ENCODE measurements around the gene OCA2. TPM values are rescaled to one million over a fixed set of nuclear protein-coding genes. Genes with fewer than 3 reads are reported as not detected.
"Not testable (repeated sequence)": the region's sequence is repeated elsewhere in the genome, so short reads cannot be mapped to it uniquely, and the experiment has no call there.

The OCA2 gene
- total RNA-seq, 1 donor from 2014 or later: not detected

DNA sequence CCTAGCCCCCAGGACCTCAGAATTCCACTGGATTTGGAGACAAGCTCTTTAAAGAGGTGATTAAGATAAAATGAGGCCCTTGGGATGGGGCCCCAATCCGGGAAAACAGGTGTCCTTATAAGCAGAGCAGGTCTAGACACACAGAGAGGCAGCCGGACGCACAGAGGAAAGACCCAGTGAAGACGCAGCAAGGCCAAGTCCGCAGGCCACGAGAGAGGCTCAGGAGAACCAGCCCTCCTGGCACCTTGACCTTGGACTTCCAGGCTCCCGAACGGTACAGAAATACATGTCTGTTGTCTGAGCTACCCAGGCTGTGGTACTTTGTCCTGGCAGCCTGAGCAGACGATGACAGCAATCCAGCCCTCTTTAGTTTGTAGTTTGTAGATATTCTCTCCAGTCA, 324.5 kb downstream of the OCA2 start:
- DNase-seq (ENCODE audit: low read depth in 2 of 2): no peak

DNA sequence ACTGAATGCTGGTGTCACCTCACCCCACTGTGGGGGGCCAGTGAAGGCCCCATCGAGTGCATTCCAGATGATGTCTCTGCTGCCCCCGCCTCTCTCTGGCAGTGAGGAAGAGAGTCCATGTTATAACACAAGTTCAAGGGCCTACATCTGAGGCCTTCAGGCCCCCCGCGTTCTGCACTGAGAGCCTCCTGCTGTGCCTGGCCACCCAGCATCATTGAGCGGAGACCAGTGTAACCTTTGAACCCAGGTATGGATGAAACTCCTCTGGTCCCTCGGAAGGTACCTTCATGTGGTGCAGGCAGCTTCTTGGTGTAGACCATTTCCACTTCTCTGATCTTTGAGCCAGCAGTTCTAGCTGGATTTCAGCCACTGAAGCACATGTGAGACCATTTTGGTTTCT, 324.9 kb downstream of the OCA2 start:
- DNase-seq (ENCODE audit: low read depth in 2 of 2): no peak

DNA sequence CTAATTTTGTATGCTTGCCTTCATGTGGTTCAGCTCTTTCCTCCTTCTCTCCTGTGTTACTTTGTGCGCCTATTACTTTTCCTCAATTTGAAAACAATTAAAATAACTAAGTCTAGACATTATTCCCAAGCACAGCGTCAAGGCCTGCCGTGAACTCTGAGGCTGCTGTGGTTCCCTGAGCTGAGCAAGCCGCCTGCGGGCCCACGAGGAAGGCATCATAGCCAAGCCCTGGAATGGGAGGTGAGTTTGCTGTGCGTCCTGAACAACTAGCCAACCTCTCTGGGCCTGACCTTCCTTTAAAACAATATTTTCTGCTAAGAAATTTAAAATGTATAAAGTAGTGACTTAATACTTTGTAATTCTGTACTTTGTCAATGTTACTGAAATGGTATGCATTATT, 327.2 kb downstream of the OCA2 start:
- no peak for DNase-seq (ENCODE audit: low read depth in 2 of 2)

DNA sequence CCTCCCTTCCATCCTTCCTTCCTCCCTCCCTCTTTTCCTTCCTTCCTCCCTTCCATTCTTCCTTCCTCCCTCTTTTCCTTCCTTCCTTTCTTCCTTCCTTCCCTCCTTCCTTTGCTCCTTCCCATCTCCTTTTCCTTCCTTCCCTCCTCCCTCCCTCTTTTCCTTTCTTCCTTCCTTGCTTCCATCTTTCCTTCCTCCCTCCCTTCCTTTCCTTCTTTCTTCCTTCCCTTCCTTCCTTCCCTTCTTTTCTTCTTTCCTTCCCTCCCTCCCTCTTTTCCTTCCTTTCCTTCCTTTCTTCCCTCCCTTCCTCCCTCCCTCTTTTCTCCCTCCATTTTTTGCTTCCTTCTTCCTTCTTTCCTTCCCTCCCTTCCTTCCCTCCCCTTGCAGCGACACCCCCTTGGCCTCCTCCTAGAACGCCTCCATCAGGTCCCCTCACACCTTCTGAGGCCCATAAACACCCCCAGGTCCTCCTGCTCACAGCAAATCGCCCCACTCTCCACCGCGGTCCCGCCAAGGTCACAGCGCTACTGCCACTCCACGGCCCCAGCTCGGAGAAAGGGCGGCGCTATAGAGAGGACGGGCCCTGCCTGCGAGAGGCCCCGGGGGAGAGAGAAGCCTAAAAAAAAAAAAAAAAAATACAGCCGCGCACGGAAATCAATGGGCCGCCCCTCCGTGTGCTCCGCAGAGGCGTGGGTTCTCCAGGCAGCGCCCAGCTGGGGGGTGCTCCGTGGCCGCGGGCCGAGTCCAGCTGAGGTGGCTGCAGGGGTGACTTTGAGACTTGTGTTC, 328.2 kb downstream of the OCA2 start:
- no peak for DNase-seq (ENCODE audit: low read depth in 2 of 2)

DNA sequence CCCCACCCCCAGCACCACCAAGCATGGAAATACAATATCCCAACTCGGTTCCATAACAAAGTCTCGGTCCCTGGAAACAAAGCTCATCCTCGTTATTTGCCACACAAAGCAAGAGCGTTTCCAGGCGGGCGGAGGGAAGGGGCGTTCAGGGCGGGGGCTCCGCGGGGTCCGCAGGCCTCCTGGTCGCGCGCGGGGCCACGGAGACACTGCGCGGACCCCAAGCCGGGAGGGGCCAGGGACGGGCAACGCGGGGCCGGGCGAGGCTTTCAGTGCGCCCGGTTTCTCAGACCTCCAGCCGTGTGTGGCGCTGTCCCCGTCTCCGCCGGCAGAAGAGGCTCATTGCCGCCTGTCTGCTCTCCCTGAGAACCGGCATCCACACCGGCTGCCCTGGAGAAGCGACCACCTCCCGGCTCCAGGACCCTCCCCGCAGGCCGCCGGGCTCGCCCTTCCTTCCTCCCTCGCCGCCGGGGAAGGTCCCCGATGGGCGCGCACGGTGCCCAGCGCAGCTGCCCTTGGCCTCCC, 329.0 kb downstream of the OCA2 start:
- DNase-seq (ENCODE audit: low read depth in 2 of 2): no peak

DNA sequence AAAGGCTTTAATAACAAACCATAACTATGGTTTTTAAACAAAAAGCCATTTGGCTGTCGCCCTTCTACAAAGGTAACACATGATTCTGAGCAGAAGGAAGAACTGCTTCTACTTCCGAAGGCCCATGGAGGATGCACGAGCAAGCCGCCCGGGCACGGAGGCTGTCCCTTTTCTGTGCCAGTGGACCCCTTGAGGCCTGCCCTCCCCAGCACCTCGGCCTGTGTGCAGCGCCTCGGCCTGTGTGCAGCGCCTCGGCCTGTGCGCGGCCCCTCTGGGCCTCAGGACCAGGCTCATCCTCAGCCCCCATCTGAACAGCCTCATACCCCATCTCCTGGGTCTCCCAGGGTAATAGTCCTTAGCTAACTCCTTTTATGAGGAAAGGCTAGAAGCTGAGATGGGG, 329.5 kb downstream of the OCA2 start:
- no peak for DNase-seq (ENCODE audit: low read depth in 2 of 2)

DNA sequence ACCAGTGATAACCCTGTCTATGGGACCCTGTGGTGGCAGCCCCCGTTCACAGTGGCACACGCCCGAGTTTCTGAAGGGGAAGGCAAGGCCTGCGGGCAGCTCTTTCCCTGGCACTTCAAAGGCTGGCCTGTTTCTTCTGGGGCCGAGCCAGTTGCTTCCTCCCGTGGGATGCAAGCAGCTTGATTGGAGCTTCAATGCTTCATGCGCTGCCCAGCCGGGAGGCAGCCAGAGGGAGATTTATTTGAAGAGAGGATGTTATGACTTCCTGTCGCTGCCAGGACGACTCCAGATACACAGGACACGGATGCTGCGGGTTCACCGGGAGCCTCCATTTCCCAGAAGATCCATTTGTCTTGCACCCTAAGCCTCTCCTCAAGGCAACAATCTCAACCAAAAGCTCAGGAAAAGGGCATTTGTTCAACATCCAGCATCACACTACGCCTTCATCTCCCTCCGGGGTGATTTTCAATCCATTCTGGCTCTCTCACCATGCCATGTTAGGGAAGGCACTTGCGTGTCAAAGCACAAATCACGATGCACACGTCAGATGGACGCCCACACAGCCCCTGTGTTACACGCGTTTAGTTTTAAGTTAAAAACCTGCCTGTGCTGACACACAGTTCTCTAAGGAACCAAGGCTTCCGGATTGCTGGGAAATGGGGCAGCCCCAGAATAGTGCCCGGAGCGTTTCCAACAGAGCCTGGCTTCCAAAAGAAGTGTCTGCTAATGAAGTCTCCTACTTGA, 330.2 kb downstream of the OCA2 start:
- no peak for DNase-seq (ENCODE audit: low read depth in 2 of 2)

DNA sequence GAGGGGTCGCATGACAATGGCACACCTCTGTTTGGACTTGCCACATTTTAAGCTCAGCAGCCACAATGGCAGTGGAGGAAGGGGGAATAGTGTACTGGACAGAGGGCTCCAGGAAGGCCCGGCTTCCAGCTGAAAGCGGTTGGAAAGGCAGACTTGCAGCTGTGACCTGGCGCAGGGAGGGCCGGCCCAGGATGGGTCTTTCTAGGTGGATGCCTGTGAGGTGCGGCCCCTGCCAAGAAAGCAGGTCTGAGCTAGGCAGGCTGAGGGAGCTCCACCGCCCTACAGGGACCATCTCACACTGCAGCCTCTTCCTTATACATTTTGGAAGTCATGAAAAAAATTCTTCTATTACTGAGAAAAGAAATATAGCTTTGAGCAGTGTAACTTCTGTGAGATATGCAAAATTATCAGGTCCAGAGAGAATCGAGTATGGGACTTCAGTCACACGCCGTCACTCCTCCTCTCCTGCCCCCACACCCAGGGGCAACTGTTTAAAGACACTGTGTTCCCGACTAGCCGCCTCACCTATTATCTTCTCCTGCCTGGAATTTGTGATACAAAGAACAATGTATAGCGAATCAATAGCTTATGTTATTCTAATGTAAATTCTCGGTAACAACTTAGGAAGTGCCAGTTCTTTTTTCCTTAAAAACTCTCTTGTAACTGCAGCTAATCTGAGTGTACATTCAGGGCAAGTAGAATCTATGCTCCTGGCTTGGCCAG, 331.0 kb downstream of the OCA2 start:
- DNase-seq (ENCODE audit: low read depth in 2 of 2): no peak

DNA sequence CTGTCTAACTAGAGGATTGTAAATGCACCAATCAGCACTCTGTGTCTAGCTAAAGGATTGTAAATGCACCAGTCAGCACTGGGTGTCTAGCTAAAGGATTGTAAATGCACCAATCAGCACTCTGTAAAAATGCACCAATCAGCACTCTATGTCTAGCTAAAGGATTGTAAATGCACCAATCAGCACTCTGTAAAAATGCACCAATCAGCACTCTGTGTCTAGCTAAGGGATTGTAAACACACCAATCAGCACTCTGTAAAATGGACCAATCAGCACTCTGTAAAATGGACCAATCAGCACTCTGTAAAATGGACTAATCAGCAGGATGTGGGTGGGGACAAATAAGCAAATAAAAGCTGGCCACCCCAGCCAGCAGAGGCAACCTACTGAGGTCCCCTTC, 331.7 kb downstream of the OCA2 start:
- not testable (repeated sequence) for DNase-seq (ENCODE audit: low read depth in 2 of 2)

DNA sequence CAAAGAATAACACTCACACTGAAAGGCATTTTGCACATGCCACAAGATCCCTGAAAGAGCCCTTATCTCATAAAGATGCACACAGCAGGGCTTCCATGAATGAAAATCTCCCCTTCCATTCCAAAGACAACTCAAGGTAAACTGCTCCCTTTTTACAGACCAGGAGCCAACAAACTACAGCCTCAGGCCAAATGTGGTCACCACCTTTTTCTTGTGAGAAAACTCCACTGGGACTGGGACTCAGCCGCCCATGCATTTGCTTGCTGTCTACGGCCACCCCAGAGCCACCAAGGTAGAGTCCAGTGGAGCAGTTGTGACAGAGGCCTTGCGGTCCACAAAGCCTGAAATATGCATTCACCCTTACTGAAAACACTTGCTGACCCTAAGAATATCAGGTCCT, 334.8 kb downstream of the OCA2 start:
- no peak for DNase-seq (ENCODE audit: low read depth in 2 of 2)

DNA sequence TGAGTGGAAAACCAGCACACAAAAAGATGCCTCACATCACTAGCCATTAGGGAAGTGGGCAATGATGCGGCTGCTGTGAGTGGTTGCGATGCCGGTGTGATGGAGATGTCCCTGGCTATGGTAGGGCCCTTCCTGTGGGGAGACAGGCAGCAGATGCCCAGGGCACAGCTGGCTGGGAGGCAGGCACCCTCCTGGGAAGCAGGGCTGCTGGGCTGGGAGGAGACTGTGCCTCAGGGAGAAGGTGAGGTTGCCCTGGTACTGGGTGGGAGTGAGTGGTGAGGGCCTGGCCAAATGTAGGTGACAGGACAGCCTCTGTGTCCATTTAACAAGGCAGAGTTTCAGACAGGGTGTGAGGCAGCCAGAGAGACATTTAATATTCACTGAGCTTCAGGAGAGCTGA, 335.6 kb downstream of the OCA2 start:
- no peak for DNase-seq (ENCODE audit: low read depth in 2 of 2)

DNA sequence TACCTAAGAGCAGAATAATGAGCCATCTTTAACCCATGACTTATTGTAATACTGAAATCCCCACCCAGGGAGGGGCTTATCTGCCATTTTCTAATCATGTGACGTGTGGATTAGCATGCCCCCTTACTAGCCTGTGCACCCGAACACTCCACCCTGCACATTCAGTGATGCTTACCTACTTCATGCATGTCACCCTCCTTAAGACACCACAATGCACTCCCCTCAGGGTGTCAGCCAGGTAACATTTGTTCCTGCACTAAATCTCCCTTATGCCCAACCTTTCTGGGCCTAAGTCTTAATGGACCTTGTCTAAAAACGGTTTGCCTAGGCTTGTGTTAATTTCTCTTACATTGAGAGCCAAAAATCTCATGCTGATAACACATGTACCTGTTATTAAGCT, 336.6 kb downstream of the OCA2 start:
- DNase-seq (ENCODE audit: low read depth in 2 of 2): no peak

DNA sequence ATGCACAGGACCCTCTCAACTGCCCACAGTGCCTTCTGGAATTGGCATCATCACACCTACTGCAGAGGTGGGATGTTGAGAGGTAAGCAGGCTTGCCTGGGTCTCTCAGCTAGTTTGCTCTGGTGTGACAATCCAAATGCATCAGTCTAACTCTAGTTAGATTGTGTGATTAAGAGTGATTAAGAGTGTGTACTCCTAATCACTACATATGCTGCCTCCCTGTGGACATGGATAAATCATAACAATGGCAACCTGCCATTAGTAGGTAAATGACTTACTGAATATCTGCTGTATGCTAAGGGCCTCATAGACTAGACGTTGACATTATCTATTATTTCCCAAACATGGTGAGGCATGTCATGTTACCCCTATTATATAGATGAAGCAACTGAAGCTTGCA, 342.1 kb downstream of the OCA2 start:
- DNase-seq (ENCODE audit: low read depth in 2 of 2): no peak

DNA sequence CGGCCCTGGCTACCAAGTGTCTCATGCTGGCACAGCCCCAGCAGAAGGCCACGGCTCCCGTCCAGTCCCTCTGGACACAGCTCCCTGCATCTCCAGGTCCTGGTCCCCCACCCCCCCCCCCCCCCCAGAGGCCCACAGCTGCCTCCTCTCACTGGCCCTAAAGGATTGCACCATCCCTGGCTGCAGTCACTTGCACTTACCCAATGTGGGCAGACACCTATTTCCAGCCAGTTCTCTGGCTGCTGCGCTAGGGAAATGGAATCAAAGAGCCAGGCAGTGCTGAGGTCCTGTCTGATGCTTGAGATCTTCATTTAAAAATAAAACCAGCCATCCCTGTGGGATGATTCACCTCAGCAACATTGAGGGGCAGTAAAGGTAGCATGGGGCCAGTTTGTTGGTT, 346.4 kb downstream of the OCA2 start:
- no peak for DNase-seq (ENCODE audit: low read depth in 2 of 2)

DNA sequence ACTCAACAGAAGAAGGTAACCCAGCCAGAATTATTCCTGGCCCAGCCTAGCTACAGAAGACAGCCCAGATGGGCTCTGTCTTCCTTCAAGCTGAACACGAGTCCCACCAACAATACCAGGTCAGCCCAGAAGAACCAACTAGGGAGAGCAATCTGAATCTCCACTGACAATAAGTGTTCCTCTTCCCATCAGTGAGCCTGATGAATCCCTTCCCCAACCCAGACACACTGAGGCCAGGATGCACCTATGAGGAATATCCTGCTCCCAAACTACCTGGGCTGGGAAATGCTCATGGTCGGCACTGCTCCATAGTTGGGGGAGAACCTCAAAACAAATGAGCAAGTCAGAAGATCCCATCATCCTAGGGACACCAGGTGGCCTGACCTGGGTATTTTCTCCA, 351.1 kb downstream of the OCA2 start:
- no peak for DNase-seq (ENCODE audit: low read depth in 2 of 2)

DNA sequence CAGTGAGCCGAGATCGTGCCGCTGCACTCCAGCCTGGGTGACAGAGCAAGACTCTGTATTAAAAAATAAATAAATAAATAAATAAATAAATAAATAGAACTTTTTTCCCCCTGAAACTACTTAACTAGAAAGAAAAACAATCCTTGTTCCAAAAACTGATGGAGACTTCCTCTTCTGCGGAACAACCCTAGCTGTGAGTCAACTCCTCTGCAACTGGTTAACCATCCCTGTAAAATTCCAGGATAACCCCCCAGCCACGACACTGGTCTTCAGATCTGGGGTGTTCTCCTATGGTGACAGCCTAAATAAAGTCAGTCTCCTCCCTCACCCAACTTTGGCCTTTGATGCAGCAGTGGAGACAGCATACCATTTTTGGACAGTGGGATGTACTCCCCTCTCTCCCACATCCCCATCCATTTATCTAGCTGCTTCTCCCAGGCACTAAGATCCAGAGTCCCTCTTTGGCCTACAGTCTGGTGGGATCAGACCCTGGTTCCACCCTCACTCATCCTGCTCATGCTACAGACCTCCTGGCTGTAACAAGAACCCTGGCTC, 352.6 kb downstream of the OCA2 start:
- DNase-seq (ENCODE audit: low read depth in 2 of 2): no peak

DNA sequence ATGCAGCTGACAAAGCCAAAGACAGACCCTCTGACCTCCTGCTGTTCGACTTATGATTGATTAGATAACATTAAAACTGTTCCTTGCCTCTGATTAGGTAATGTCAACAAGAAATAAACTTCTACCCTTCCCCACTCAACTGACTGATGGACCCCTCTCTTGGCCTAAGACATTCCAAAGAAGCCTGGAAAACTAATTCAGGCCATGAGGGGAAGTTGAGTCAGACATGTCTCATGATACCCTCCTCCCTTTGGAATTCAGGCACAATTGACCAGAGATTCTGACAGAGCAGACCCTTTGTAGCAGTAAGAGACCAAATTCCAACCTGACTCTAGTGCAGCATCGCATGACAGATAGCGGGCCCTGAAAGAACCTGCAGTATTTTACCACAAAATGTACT, 354.5 kb downstream of the OCA2 start:
- no peak for DNase-seq (ENCODE audit: low read depth in 2 of 2)

DNA sequence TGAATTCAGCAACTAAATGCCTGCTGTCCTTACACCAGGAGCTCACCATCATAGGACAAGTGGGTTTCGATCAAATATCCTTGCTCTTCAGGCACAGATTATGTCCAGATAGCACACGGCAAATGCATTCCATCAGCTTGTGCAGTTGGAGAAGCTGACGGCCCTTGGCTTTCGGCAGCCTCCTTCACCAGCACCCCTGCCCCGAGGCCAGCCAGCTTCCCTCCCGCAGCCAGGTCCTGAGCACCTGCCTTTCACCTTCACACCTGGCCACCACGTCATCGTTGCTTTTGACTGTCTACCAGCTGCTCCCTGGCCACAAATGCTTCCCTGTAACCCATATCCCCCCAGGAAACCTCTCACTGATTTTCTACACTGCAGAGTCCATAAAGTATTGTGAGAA, 355.5 kb downstream of the OCA2 start:
- DNase-seq (ENCODE audit: low read depth in 2 of 2): no peak

DNA sequence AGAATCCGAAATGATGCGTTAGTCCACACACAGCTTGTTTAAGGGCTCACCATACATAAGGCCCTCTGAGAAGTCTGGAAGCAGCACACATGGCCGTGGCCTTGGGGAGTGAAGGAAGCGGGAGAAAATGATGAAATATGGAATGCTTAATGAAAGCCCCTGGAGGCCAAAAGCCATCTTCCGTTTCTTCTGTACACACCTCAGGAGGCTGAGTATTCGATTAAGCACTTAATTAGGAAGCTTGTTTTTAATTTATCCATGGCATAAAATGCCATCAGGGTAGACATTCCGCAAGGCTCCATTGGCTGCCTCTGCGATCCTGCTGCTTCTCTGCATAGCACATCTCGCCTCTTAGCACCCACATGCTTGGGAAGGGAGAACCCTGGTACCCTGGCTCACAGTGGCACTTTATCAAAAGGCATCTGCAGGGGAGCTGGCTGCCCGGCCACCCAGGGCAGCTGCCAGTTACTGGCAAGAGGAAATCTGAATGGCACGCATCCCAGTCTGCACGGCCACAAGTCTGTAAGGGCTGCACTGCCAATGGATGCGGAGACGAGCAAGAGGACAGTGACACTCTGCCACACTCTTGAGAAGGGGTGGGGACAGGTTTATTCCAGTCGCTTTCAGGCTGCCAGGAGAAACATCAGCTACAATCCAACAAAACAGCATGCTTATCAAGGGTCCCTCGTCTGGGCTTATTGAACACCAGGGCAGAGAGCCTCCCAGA, 356.2 kb downstream of the OCA2 start:
- no peak for DNase-seq (ENCODE audit: low read depth in 2 of 2)

DNA sequence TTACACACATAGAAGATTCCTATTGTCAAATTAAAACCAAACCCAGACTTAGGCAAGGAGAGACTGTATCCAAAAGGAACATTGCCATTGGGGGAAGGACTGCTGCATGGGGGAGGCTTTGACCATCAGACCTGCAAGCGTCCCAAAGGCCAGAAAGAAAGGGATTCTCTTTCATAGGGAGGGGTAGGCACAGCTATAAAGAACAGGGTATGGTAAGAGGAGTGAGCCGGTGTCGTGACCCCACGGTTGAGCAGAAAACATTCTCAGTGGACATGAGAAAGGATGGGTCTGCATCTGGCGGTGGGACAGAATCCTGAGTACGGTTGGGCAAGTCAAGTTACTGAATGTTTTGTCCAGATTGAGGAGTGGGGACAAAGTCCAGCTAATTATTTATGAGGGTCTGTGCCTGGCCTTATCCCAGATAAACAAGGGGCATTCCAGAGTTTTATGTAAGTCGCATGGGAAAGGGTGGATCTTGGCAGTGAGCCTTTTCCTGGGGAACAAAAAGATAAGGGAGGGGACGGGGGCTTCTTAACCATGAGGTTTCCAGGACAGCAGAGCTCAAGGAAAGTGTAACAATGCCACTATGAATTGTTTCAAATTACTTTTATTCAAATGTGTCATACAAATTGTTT, 357.8 kb downstream of the OCA2 start:
- DNase-seq (ENCODE audit: low read depth in 2 of 2): no peak

All from dermis microvascular lymphatic vessel endothelial cell (primary cell).